H1 (cell line): ENCODE results near the gene RTCB. TPM values are rescaled to one million over a fixed set of nuclear protein-coding genes. Genes with fewer than 3 reads are reported as not detected.

ENCODE experiments used
- CTCF ChIA-PET: fragments of 300-600 bp; sonication (Branson Sonifier 250); formaldehyde crosslinking; loops from one replicate; lab custom pipeline; 2021; ENCODE audit not compliant: partially characterized antibody; lab: Charles Lee
- POLR2A ChIA-PET: fragments of 300-600 bp; sonication (Branson Sonifier 250); formaldehyde crosslinking; loops from one replicate; lab custom pipeline; 2021; ENCODE audit warnings: inconsistent platforms; ENCODE audit not compliant: partially characterized antibody; lab: Charles Lee
- DNase-seq, 2 experiments: peaks; one replicate each; pipeline versions ENCODE4 v3.0.0 to v3.0.0-alpha.2; 2010 to 2022; ENCODE audit warnings: low spot score in 2 of 2, low read depth in 1 of 2, mixed read lengths in 1 of 2
- FAIRE-seq: peaks from 2 replicates; lab custom pipeline; 2011; peaks lifted over from hg19 to GRCh38; lab: Jason Lieb, UNC
- H2AFZ ChIP-seq: 2 replicates; pipeline ENCODE4 v1.8.1; 2012; ENCODE audit warnings: low read length, inconsistent platforms
- H2AK5ac ChIP-seq: 2 replicates; pipeline ENCODE4 v1.6.1; 2013; ENCODE audit warnings: low read depth, low read length
- H2BK120ac ChIP-seq: replicated peaks from 2 replicates; pipeline ENCODE3; 2013; ENCODE audit warnings: low read depth, low read length, inconsistent platforms
- H2BK12ac ChIP-seq: 2 replicates; pipeline ENCODE4 v1.6.1; 2013; ENCODE audit warnings: low read depth, low read length
- H2BK15ac ChIP-seq: 2 replicates; pipeline ENCODE4 v1.6.1; 2013; ENCODE audit warnings: low read length
- H2BK20ac ChIP-seq: 2 replicates; pipeline ENCODE4 v1.6.1; 2013; ENCODE audit warnings: low read length
- H2BK5ac ChIP-seq: 2 replicates; pipeline ENCODE4 v1.6.1; 2013; ENCODE audit warnings: low read depth, low read length
- H3K14ac ChIP-seq: 2 replicates; pipeline ENCODE4 v1.6.1; 2013; ENCODE audit warnings: inconsistent platforms; ENCODE audit not compliant: insufficient read length
- H3K18ac ChIP-seq: 2 replicates; pipeline ENCODE4 v1.6.1; 2013; ENCODE audit warnings: low read length; ENCODE audit errors: extremely low read depth
- H3K23ac ChIP-seq: 2 replicates; pipeline ENCODE4 v1.6.1; 2013; ENCODE audit warnings: inconsistent platforms; ENCODE audit not compliant: insufficient read length
- H3K23me2 ChIP-seq: 2 replicates; pipeline ENCODE4 v1.6.1; 2013; ENCODE audit warnings: low read depth, low read length
- H3K27ac ChIP-seq: 2 replicates; pipeline ENCODE4 v1.6.1; 2011; ENCODE audit warnings: low read depth, low read length, inconsistent platforms
- H3K27me3 ChIP-seq, 4 experiments: replicated peaks in 1 of 4; 1 replicate in 1 of 4; 2 replicates in 3 of 4; pipeline versions ENCODE4 v1.6.1 to v1.8.1; 2011 to 2013; ENCODE audit warnings: low read length in 3 of 4, mild to moderate bottlenecking in 3 of 4, inconsistent platforms in 2 of 4, mixed read lengths in 2 of 4, moderate library complexity in 1 of 4; ENCODE audit not compliant: control insufficient read depth in 3 of 4, insufficient read depth in 3 of 4; ENCODE audit errors: extremely low read depth in 1 of 4
- H3K36me3 ChIP-seq, 4 experiments: 2 replicates each; pipeline versions ENCODE4 v1.6.1 to v1.8.1; 2011 to 2013; ENCODE audit warnings: mild to moderate bottlenecking in 4 of 4, low read length in 3 of 4, moderate library complexity in 2 of 4, control low read depth in 1 of 4, inconsistent platforms in 1 of 4; ENCODE audit not compliant: insufficient read depth in 4 of 4, control insufficient read depth in 2 of 4
- H3K4ac ChIP-seq: replicated peaks from 2 replicates; pipeline ENCODE3; 2013; ENCODE audit warnings: low read length, low read depth, mixed read lengths, inconsistent platforms; ENCODE audit not compliant: insufficient read length
- H3K4me1 ChIP-seq, 4 experiments: replicated peaks in 1 of 4; 1 replicate in 1 of 4; 2 replicates in 3 of 4; pipeline versions ENCODE4 v1.6.1 to v1.8.1; 2011 to 2013; ENCODE audit warnings: low read length in 3 of 4, inconsistent platforms in 2 of 4, mixed read lengths in 1 of 4; ENCODE audit not compliant: insufficient read depth in 4 of 4, control insufficient read depth in 3 of 4
- H3K4me2 ChIP-seq, 2 experiments: 2 replicates each; pipeline versions ENCODE4 v1.6.1 to v1.8.1; 2011 to 2013; ENCODE audit warnings: low read depth in 2 of 2, low read length in 2 of 2, control low read depth in 1 of 2, inconsistent platforms in 1 of 2, mild to moderate bottlenecking in 1 of 2; ENCODE audit not compliant: insufficient read depth in 1 of 2
- H3K4me3 ChIP-seq, 4 experiments: fragments of 200-600, 300-600 bp in 1 of 4; sonication (generic), shearing (Covaris generic), sonication (Bioruptor Twin) in 1 of 4; 2 replicates each; pipeline versions ENCODE4 v1.5.1 to v1.8.1; 2011 to 2016; ENCODE audit warnings: low read length in 4 of 4, low read depth in 3 of 4, control low read depth in 2 of 4, inconsistent platforms in 2 of 4, mild to moderate bottlenecking in 2 of 4, mixed read lengths in 1 of 4, moderate library complexity in 1 of 4; ENCODE audit not compliant: insufficient read depth in 2 of 4; ENCODE audit errors: extremely low read depth in 1 of 4
- H3K56ac ChIP-seq: replicated peaks from 2 replicates; pipeline ENCODE3; 2013; ENCODE audit warnings: low read depth, mild to moderate bottlenecking, mixed read lengths, low read length, inconsistent platforms; ENCODE audit not compliant: insufficient read length
- H3K79me1 ChIP-seq: 2 replicates; pipeline ENCODE4 v1.6.1; 2013; ENCODE audit warnings: low read depth, low read length, control low read depth
- H3K79me2 ChIP-seq, 2 experiments: 2 replicates each; pipeline versions ENCODE4 v1.6.1 to v1.8.1; 2012 to 2013; ENCODE audit warnings: low read length in 2 of 2, mild to moderate bottlenecking in 2 of 2, inconsistent platforms in 1 of 2; ENCODE audit not compliant: insufficient read depth in 2 of 2, control insufficient read depth in 1 of 2
- H3K9ac ChIP-seq, 4 experiments: replicated peaks in 1 of 4; 1 replicate in 1 of 4; 2 replicates in 3 of 4; pipeline versions ENCODE4 v1.6.1 to v1.8.1; 2011 to 2013; ENCODE audit warnings: low read depth in 3 of 4, low read length in 3 of 4, control low read depth in 2 of 4, mild to moderate bottlenecking in 2 of 4, moderate library complexity in 2 of 4, inconsistent platforms in 1 of 4; ENCODE audit errors: extremely low read depth in 1 of 4
- H3K9me3 ChIP-seq, 2 experiments: 2 replicates each; pipeline versions ENCODE4 v1.6.1 to v1.8.1; 2012 to 2013; ENCODE audit warnings: mild to moderate bottlenecking in 2 of 2, moderate library complexity in 2 of 2, control low read depth in 1 of 2, inconsistent platforms in 1 of 2, low read depth in 1 of 2, low read length in 1 of 2, mixed read lengths in 1 of 2; ENCODE audit not compliant: insufficient read depth in 2 of 2
- H4K20me1 ChIP-seq, 2 experiments: replicated peaks in 1 of 2; 2 replicates each; pipeline versions ENCODE3 to v1.8.1; 2011 to 2013; ENCODE audit warnings: inconsistent platforms in 2 of 2, low read length in 2 of 2, mild to moderate bottlenecking in 1 of 2; ENCODE audit not compliant: insufficient read depth in 2 of 2, control insufficient read depth in 1 of 2
- H4K5ac ChIP-seq: 2 replicates; pipeline ENCODE4 v1.6.1; 2013; ENCODE audit warnings: low read length, low read depth, mixed read lengths, inconsistent platforms; ENCODE audit not compliant: insufficient read length
- H4K8ac ChIP-seq: 2 replicates; pipeline ENCODE4 v1.8.0; 2013; ENCODE audit warnings: mild to moderate bottlenecking, moderate library complexity, low read length, inconsistent platforms; ENCODE audit not compliant: insufficient read depth; ENCODE audit errors: extremely low read depth
- H4K91ac ChIP-seq: replicated peaks from 2 replicates; pipeline ENCODE3; 2013; ENCODE audit warnings: low read length, mixed read lengths, inconsistent platforms; ENCODE audit not compliant: insufficient read length
- ASH2L ChIP-seq: fragments of 200-600, 300-600 bp; sonication (generic); IDR thresholded peaks from one replicate; pipeline ENCODE4 v1.7.1; 2017; ENCODE audit warnings: low read length
- BRCA1 ChIP-seq: IDR thresholded peaks from 2 replicates; pipeline ENCODE4 v1.6.1; 2012; ENCODE audit warnings: low read depth, low read length, improper control_type of control experiment
- CTCF ChIP-seq, 3 experiments: IDR thresholded peaks; 1 replicate in 2 of 3; 2 replicates in 1 of 3; pipeline versions ENCODE4 v1.5.1 to v1.6.1; 2011; ENCODE audit warnings: low read length in 3 of 3, mild to moderate bottlenecking in 3 of 3, inconsistent platforms in 2 of 3, low read depth in 1 of 3, moderate library complexity in 1 of 3; ENCODE audit not compliant: insufficient read depth in 1 of 3; ENCODE audit errors: control extremely low read depth in 1 of 3
- GABPA ChIP-seq: IDR thresholded peaks from 2 replicates; pipeline ENCODE4 v1.6.1; 2011; ENCODE audit warnings: mild to moderate bottlenecking, low read length, moderate library complexity, borderline replicate concordance; ENCODE audit not compliant: insufficient read depth
- HDAC6 ChIP-seq: IDR thresholded peaks from one replicate; pipeline ENCODE4 v1.7.1; 2012; ENCODE audit warnings: low read depth, mild to moderate bottlenecking, inconsistent platforms, low read length, moderate library complexity
- JUND ChIP-seq: IDR thresholded peaks from 2 replicates; pipeline ENCODE4 v1.6.1; 2011; ENCODE audit warnings: mild to moderate bottlenecking, improper control_type of control experiment, low read length
- KDM1A ChIP-seq: fragments of 200-600, 300-600 bp; sonication (generic); IDR thresholded peaks from 2 replicates; pipeline ENCODE4 v1.7.1; 2016; ENCODE audit warnings: mild to moderate bottlenecking, low read length, borderline replicate concordance
- PHF8 ChIP-seq: fragments of 200-600 bp; sonication (generic); conservative IDR thresholded peaks from 2 replicates; pipeline ENCODE4 v1.7.1; 2012; ENCODE audit warnings: low read depth, mild to moderate bottlenecking, inconsistent platforms, low read length, moderate library complexity
- POU5F1 ChIP-seq: IDR thresholded peaks from 2 replicates; pipeline ENCODE4 v1.6.1; 2011; ENCODE audit warnings: low read depth, mild to moderate bottlenecking, low read length, moderate library complexity
- WGBS, 2 experiments: shearing (Covaris generic) in 1 of 2; methylation state at CpG; one replicate each; pipeline versions ENCODE4 v1.1.6 to v1.1.7; 2013 to 2015; ENCODE audit warnings: low lambda C conversion rate in 2 of 2, mixed read lengths in 2 of 2, inconsistent platforms in 1 of 2, low coverage in 1 of 2, missing lambda C conversion rate in 1 of 2; ENCODE audit not compliant: insufficient replicate concordance in 2 of 2, insufficient coverage in 1 of 2, insufficient read length in 1 of 2; ENCODE audit errors: extremely low coverage in 1 of 2, missing lambda C conversion rate in 1 of 2; 5-methylcytosine and 5-hydroxymethylcytosine counted together
- polyA plus RNA-seq, 7 experiments: library from polyadenylated mRNA; depleted of rRNA in 3 of 7; stranded (reverse) in 5 of 7; unstranded in 2 of 7; fragments of >200 nt in 5 of 7; fragments of 200-250 nt in 2 of 7; gene quantifications; 1 replicate in 5 of 7; 2 replicates in 1 of 7; 4 replicates in 1 of 7; pipeline versions ENCODE4 v1.2.1 to v1.2.3, GENCODE V29; 2011 to 2013; ENCODE audit warnings: missing spikeins in 2 of 7, mixed read lengths in 2 of 7
- total RNA-seq: library from RNA; stranded (reverse); fragmentation: NEBNext Ultra II Directional; extraction: Animal tissue kit (Norgen Biotek cat#: 25700); gene quantifications from 2 replicates; pipeline ENCODE4 v1.2.1, GENCODE V29; 2021

Gene RTCB
- total and polyA plus RNA-seq, 2 of the 8 experiments (the other 6 are each of a cell fraction or from before 2014, with no cell fraction given), result 104 to 114 TPM

GRCh38 chr22:32339190-32340012, 72.6 kb downstream of the RTCB start:
- Histone ChIP-seq H3K23me2 (no peaks in the 10 kb centered on the region), H3K36me3 (no peaks in the 10 kb centered on the region), H4K5ac (no peak overlapping the region), H2BK12ac (no peak overlapping the region), H4K8ac (no peak overlapping the region; the same call in 1 of the 2 replicates), H3K4me3 (no peak overlapping the region), H2BK5ac (no peak overlapping the region), H3K14ac (no peak overlapping the region), H3K9me3 (no peaks in the 10 kb centered on the region), H2AFZ (no peak overlapping the region), H3K27me3 (no peaks in the 10 kb centered on the region), H4K20me1 (no peaks in the 10 kb centered on the region), H2BK20ac (0 out of 2 replicates have a peak overlapping the region, but pooled peaks have one; percentile 10), H2BK120ac (no peak overlapping the region), H3K18ac (no peak overlapping the region), H3K56ac (no peak overlapping the region), H3K79me1 (no peaks in the 10 kb centered on the region), H3K79me2 (no peaks in the 10 kb centered on the region), H3K4me2 (no peak overlapping the region), H2AK5ac (no peak overlapping the region), H3K27ac (no peak overlapping the region), H4K91ac (no peak overlapping the region), H3K23ac (no peak overlapping the region), H2BK15ac (no peak overlapping the region), H3K9ac (no peak overlapping the region), H3K4ac (no peak overlapping the region), H3K4me1 (peaks cover 4 to 13% (median 6%) of the 10 kb centered on the region in 4 experiments; a peak in 5 of 7 replicates)
- FAIRE-seq (no peak), DNase-seq (peak in 1 of 2 experiments; percentile 48)
- WGBS, 2 experiments, result 89% methylated on average over 23 of the region's 23 CpGs; no CpG with 5 or more reads in 1 of the 2 experiments
- ChIA-PET POLR2A (interaction anchor here (1.0 to 2.0 kb wide), 2 partner anchors 8 to 16 kb away, joined by 4 read pairs; no protein-coding TSS in a partner anchor), CTCF (interaction anchor here (0.6 to 1.5 kb wide), 8 partner anchors 9 to 489 kb away, joined by 3 to 4 read pairs (median 3); no protein-coding TSS in a partner anchor)
- TF ChIP-seq GABPA (no peak), PHF8 (no peak), CTCF (IDR thresholded peaks at IDR 0.05; ENCODE audit: control extremely low read depth in 1 of 3, insufficient read depth in 1 of 3, low read depth in 1 of 3, low read length in 3 of 3) (peak in 1 of 3 experiments; percentile 7; a peak in 2 of 4 replicates), KDM1A (peak; percentile 96), HDAC6 (no peak), JUND (no peak), BRCA1 (no peak), POU5F1 (no peak), ASH2L (no peak)
